NT2/D1 (cell line): Measurements from ENCODE around the gene PLEKHG5.

Source experiments
- YY1 ChIP-seq: IDR thresholded peaks from 2 replicates; pipeline ENCODE4 v1.6.1; 2011; ENCODE audit not compliant: insufficient read length, insufficient read depth
- ZNF274 ChIP-seq: IDR thresholded peaks from 2 replicates; pipeline ENCODE4 v1.6.1; 2011; ENCODE audit warnings: mild to moderate bottlenecking, low read depth, low read length

DNA sequence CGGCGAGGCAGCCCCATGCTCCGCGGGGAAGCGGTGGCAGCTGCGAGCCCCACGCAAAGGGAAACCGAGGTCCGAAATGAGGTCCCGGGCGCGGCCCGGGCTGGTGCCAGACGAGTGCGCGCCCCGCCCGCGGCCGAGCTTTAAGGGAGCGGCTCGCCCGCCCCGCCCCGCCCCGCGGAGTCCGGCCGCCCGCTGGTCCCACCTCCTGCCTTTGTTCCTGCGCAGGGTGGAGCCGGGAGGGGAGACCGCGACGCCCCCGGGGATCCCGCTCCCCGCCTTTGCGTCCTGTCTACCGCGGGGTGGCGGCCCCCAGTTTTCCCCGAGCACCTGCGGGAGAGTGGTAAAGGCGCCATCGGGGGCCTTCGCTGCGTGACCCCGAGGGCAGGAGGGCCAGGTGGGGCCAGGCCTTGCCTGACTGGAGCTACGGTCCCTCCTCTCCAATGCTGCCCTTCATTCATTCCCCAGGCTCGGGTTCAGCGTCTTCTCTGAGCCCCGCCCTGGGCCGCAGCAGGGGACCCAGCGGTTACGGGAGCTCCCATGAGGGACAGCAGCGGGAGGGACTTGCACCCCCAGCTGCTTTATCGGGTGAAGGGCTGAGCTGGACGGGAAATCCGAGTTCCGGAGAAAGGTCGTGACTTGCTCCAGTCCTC is 71.5 kb downstream of the PLEKHG5 start, which contains the start of gene HES2:
- TF ChIP-seq ZNF274 (no peak), YY1 (no peak)
